NCI-H187 (cell line): Measurements from ENCODE around the gene RBMS2.

Experiments
- DNase-seq, 2 experiments: peaks; one replicate each; lab custom pipeline; 2025; lab: John Stamatoyannopoulos, UW

RBMS2 gene

GRCh38 chr12:56581418-56582145 lies 60.0 kb downstream of the RBMS2 start:
- DNase-seq, result no peak

DNA sequence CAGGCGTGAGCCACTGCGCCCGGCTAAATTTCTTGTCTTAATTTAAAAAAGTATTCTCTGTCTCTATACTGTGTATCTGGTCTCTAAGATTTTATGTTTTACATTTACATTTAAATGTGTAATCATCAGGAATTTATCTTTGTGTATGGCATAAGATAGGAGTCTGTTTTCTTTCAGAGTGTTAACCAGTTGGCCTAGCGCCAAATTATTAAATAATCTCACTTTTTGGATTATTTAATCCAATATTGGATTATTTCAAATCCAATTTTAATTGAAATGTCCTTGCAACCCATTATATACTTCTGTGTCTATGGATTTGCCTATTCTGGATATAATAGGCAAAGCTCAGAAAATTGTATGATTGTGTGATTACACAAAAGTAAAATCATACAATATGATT lies 63.5 kb downstream of the RBMS2 start:
- no peak for DNase-seq

- no peak for DNase-seq
These were observed 68.2 kb downstream of the RBMS2 start for GRCh38 chr12:56589783-56590182.

DNA sequence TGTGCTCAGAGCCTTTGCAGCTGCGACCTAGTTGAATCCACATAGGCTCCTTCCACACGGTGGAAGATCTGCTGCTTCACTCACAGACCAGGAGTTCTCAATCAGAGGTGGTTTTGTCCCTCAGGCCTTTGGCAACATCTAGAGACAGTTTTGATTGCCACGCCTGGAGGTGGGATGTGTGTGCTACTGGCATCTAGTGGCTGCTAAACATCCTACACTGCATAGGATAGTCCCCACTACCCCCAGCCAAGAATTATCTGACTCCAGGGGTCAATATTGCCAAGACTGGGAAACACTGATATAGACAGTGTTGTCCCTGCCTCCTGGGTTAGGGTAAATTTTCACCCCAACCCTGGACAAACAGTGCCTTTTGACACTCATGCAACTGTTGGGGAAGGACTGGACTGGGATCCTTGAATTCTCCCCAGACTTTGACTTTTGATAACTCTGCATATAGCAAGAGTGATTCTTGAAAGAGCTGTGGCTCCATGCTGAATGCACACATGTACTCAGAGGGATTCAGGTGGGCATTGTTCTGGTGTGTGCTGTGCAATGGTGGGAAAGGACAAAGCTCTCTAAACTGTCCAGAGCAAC lies 68.7 kb downstream of the RBMS2 start:
- peak in 1 of 2 experiments; percentile 67 for DNase-seq

- DNase-seq, result peak; percentile 68 to 81
These were observed 69.5 kb downstream of the RBMS2 start for GRCh38 chr12:56591126-56591525.

- DNase-seq, result no peak
These were observed 70.3 kb downstream of the RBMS2 start for GRCh38 chr12:56591961-56592360.

- peak; percentile 50 to 78 for DNase-seq
These were observed 72.4 kb downstream of the RBMS2 start for GRCh38 chr12:56593909-56594621.

DNA sequence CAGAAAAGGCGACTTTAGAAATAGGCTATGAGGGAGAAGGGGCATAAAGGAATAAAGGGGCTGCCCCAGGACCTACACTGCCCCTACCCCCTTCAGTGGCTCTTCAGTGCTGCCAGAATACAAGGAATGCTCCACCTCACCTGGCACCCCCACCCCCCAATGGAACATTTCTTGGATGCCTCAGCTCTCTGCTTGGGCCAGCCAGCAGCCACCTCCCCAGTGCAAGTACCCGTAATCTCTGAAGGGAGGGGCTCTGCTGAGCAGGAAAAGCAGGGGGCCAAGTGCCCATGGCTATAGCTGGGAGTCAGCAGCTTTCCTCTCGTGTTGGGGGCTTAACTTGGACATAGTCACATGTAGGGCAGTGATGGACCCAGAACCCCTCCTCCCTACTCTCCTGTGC lies 75.2 kb downstream of the RBMS2 start:
- no peak for DNase-seq

DNA sequence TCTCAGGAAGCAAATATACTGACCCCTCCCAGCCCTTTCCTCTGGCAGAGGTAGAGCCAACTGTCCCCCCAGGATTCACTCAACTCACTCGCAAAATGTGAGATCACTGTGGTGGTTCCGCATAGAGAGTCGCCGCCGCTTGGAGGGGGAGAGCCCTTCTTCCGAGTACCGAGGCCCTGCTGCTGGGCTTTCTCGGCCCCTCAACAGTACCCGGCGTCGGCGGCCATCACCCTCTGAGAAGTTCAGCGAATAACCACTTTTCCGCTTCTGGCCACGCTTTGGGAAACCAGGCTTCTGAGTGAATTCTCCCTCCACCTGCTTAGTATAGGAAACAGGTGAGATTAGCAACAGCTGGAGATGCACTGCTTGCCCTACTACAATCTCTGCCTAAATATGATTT lies 77.4 kb downstream of the RBMS2 start:
- no peak for DNase-seq

DNA sequence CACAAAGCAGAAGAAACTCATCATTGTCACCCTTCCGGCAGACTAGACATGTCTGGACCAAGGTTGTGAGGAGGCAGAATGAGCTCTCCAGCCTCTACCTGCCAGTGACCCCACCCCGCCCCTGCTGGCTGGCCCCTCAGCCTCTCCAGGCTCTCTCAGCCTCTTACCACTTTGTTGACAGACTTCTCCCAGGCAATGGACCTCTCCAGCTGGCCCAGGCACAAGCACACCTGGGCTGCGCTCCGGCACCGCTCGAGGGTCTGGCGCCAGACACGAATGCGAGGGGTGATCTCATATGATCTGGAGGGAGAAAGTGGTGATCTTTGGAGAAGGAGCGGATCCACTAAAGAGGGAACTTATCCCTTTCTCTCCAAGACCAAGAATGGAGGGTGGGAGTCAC lies 78.2 kb downstream of the RBMS2 start:
- peak; percentile 45 to 78 for DNase-seq

DNA sequence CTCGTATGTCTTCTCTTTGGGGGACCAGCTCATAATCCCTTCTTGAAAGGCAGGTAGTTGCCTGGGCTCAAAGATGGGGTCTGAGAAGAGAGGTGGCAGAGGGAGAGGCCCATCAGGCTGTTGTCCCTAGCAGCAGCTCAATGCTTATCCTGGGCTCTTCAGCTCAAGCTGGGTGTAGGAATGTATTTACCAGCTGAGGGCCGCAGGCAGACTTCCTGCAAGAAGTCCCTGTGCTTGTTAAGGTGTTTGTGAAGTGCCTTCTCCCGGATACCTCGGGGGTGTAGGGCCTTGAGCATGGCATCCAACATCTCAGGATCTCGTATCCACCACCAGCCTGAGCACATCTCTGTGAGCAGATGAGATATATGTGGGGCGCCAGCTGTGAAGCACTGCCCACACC lies 79.1 kb downstream of the RBMS2 start:
- DNase-seq, result no peak

DNA sequence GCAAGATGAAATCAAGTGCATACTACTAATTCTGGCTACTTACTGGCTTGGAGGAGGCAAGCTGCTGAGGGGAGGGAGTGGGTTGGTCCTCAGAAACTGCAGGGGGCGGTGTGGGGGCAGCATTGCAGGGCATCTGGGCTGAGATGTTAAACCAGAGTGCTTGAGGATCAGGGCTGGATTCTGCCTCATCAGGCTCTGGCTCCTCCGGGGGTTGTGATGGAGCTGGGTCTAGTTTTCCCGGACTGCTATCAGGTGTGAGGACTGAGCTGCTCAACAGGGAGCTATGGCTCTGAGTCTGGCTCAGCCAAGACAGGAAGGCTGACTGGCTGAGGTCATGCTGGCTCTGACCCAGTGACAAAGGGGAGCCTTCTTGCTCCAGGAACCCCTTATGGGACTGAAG lies 79.9 kb downstream of the RBMS2 start:
- no peak for DNase-seq

GRCh38 chr12:56602239-56602638 lies 80.6 kb downstream of the RBMS2 start:
- no peak for DNase-seq

DNA sequence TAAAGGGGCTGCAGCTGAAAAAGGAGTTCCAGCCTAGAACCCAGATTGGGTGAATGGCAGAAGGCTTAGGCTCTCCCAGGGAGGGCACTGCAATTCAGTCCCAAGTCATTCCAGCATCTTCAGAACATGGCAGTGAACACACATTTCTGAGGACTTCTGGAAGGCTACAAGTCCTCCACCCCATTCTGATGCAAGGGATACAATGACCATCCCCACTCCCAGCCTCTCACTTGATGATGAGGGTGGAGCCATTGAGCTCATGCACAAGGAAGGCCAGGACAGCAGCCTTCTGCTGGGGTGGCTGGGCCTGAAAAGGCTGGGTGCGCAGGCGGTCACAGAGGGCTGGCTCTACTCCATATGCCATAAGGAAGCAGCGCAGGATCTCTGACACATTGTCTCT lies 82.7 kb downstream of the RBMS2 start:
- DNase-seq, result no peak

GRCh38 chr12:56614627-56615026 lies 93.0 kb downstream of the RBMS2 start:
- no peak for DNase-seq

DNA sequence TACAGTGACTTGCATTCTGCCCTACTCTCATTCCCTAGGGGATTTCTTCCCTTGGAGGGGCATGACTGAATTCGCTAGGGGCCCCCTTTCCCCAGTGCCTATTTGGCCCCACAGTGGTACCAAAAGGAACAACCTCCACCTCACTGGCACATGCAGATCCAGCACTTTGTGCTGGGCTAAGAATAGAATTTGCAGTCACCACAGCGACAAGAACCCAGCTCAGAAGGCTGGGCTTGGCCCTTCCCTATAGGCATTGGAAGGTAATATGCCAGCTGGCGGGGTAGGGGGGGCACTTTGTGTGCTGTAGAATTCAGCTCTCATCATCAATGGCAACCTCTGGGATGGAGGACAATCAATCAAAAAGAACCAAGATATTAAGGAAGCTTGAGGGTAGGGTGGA lies 94.6 kb downstream of the RBMS2 start:
- DNase-seq, result no peak

GRCh38 chr12:56616925-56617324 lies 95.3 kb downstream of the RBMS2 start:
- no peak for DNase-seq

DNA sequence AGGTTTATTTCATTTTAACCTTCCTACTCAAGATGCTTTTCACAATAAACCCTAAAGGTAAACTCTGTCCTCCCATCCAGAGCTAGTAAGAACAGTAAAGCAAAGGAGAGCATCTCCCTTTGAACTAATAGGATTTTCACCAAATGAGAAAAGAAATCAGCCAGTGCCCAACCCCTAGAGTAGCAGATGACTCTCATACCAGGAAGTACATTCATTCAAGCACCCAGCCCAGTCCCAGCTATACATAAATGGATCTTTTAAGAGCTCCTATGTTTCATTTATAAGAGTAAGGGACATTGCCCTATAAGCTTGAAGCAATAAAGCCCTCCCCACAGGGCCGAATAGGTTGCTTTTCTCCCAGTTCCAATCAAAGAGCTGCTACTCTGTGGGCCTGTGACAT lies 100.9 kb downstream of the RBMS2 start:
- no peak for DNase-seq

DNA sequence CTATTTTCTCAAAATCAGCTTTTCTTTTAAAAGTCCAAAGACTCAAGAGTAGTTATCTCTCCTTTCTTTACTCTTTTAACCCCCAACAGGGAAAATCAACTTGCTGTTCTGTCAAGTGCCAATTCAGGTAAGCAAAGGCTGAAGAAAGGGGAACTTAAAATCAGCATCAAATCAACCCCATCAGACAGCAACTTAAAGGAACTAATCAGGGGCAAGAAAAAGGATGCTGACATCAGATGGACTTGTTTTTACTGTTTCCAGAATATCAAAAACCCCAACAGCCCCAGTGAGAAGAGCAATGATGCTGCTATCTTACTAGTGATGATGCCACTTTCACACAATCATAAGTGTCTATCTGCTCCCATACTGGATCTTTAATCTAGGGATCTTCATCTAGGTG lies 105.1 kb downstream of the RBMS2 start:
- no peak for DNase-seq

DNA sequence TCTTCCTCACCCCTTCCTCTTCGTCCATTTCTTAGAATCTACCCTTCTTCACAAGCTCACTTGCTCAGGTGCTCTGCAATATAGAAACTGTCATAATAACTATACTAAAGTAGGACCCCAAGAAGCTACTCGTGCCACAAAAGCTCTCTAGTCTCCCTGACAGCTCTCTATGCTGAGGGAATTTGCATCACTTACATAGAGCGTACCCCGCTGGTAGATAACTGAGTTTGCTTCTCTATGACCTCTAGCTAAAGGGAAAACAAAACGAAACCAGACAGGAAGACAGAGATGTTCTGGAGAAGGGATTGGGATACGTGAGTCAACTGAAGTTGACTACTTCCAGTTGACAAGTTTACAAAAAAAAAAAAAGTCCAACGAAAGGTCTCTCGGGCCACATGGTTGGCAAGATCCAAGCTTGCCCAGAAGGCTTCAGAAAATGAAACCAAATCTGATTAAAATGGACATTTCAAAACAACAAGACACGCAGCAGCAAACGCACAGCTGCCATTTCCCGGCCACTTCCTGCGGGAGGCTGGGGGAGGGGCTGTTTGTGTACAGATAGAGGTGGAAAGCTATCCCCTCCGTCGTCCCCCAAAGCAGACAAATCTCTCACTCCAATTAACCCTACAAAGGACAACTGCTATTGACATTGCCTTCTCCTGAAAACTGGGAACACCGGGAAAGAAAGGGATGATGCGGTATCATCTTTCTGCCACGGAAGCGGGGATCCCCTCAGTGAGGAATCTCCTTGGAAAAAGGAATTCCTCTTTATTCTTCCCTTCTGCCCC lies 107.2 kb downstream of the RBMS2 start:
- no peak for DNase-seq

- no peak for DNase-seq
These were observed 108.0 kb downstream of the RBMS2 start for GRCh38 chr12:56629459-56630179.

GRCh38 chr12:56630180-56630632 lies 108.6 kb downstream of the RBMS2 start, which contains the start of gene BAZ2A:
TSS of gene BAZ2A (minus strand) at chr12:56630326. CDS start at chr12:56617530, 12,796 bp downstream.
- peak; percentile 45 to 81 for DNase-seq
